ENCODE results near the gene GPAT2. TPM values are rescaled to one million over a fixed set of nuclear protein-coding genes. Genes with fewer than 3 reads are reported as not detected.

The GPAT2 gene
- total and polyA plus RNA-seq, 2 of the 13 experiments (the other 11 are each of a cell fraction or from before 2014, with no cell fraction given): not detected

GRCh38 chr2:96065381-96065930 is 30.7 kb upstream of the GPAT2 start (continued):
- peak; percentile 41; the same call in 1 of the 2 replicates for TF ChIP-seq PATZ1 (CRISPR knock-in tag; IDR thresholded peaks at IDR 0.05)
- no peak for TF ChIP-seq SIX1 (CRISPR knock-in tag; IDR thresholded peaks at IDR 0.05; ENCODE audit: borderline replicate concordance)
- TF ChIP-seq ISX (CRISPR knock-in tag; conservative IDR thresholded peaks at IDR 0.05): no peak
- TF ChIP-seq GTF3A (CRISPR knock-in tag; conservative IDR thresholded peaks at IDR 0.05): 0 out of 2 replicates have a peak, but pooled peaks have one; percentile 39
- TF ChIP-seq PAXIP1 (CRISPR knock-in tag; conservative IDR thresholded peaks at IDR 0.05): no peak
- 0 out of 2 replicates have a peak, but pooled peaks have one; percentile 17 for TF ChIP-seq MYC (CRISPR knock-in tag; IDR thresholded peaks at IDR 0.05; ENCODE audit: borderline replicate concordance)
- TF ChIP-seq ZNF460 (CRISPR knock-in tag; IDR thresholded peaks at IDR 0.05; ENCODE audit: borderline replicate concordance): no peak
- 0 out of 2 replicates have a peak, but pooled peaks have one; percentile 48 for TF ChIP-seq ZNF484 (CRISPR knock-in tag; IDR thresholded peaks at IDR 0.05; ENCODE audit: borderline replicate concordance, low read depth)
- TF ChIP-seq ZSCAN12 (CRISPR knock-in tag; IDR thresholded peaks at IDR 0.05): no peak
- no peak for TF ChIP-seq ZNF367 (CRISPR knock-in tag; IDR thresholded peaks at IDR 0.05; ENCODE audit: borderline replicate concordance)
- no peak for TF ChIP-seq NCOA1 (CRISPR knock-in tag; IDR thresholded peaks at IDR 0.05)
- no peak for TF ChIP-seq TEAD3 (CRISPR knock-in tag; optimal IDR thresholded peaks at IDR 0.05; ENCODE audit: borderline replicate concordance)
- no peak for TF ChIP-seq ZNF737 (CRISPR knock-in tag; IDR thresholded peaks at IDR 0.05; ENCODE audit: borderline replicate concordance)
- peak; percentile 67; the same call in 1 of the 2 replicates for TF ChIP-seq ZNF768 (CRISPR knock-in tag; IDR thresholded peaks at IDR 0.05)
- no peak for TF ChIP-seq ZNF263 (CRISPR knock-in tag; IDR thresholded peaks at IDR 0.05)
- no peak for TF ChIP-seq ZC3H13 (CRISPR knock-in tag; IDR thresholded peaks at IDR 0.05)
- no peak for TF ChIP-seq ZNF451 (CRISPR knock-in tag; IDR thresholded peaks at IDR 0.05)
- TF ChIP-seq RERE (CRISPR knock-in tag; IDR thresholded peaks at IDR 0.05; ENCODE audit: low read depth): no peak
- TF ChIP-seq ZNF790 (CRISPR knock-in tag; IDR thresholded peaks at IDR 0.05; ENCODE audit: borderline replicate concordance): no peak
- no peak for TF ChIP-seq ZNF160 (CRISPR knock-in tag; IDR thresholded peaks at IDR 0.05)

Data from HepG2 (cell line).